HL-60 (cell line): ENCODE data around the gene RFXANK.

ENCODE experiments used
- GABPA ChIP-seq: IDR thresholded peaks from 2 replicates; pipeline ENCODE4 v1.6.1; 2012; ENCODE audit warnings: low read depth
- POLR2AphosphoS5 ChIP-seq: IDR thresholded peaks from 2 replicates; pipeline ENCODE4 v1.6.1; 2012; ENCODE audit warnings: low read depth
- TF ChIP-seq, protein P1 (sequence below): IDR thresholded peaks from one replicate; pipeline ENCODE4 v1.5.1; 2011; ENCODE audit warnings: low read length, control low read depth, inconsistent platforms; ENCODE audit not compliant: insufficient read depth
- TF ChIP-seq, protein P2 (sequence below): IDR thresholded peaks from 2 replicates; pipeline ENCODE4 v1.6.1; 2012; ENCODE audit warnings: low read depth; ENCODE audit not compliant: insufficient replicate concordance

- TF ChIP-seq, protein P1, sequence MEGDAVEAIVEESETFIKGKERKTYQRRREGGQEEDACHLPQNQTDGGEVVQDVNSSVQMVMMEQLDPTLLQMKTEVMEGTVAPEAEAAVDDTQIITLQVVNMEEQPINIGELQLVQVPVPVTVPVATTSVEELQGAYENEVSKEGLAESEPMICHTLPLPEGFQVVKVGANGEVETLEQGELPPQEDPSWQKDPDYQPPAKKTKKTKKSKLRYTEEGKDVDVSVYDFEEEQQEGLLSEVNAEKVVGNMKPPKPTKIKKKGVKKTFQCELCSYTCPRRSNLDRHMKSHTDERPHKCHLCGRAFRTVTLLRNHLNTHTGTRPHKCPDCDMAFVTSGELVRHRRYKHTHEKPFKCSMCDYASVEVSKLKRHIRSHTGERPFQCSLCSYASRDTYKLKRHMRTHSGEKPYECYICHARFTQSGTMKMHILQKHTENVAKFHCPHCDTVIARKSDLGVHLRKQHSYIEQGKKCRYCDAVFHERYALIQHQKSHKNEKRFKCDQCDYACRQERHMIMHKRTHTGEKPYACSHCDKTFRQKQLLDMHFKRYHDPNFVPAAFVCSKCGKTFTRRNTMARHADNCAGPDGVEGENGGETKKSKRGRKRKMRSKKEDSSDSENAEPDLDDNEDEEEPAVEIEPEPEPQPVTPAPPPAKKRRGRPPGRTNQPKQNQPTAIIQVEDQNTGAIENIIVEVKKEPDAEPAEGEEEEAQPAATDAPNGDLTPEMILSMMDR = no peak
- TF ChIP-seq POLR2AphosphoS5 (no peak), GABPA (no peak)
- TF ChIP-seq, protein P2, sequence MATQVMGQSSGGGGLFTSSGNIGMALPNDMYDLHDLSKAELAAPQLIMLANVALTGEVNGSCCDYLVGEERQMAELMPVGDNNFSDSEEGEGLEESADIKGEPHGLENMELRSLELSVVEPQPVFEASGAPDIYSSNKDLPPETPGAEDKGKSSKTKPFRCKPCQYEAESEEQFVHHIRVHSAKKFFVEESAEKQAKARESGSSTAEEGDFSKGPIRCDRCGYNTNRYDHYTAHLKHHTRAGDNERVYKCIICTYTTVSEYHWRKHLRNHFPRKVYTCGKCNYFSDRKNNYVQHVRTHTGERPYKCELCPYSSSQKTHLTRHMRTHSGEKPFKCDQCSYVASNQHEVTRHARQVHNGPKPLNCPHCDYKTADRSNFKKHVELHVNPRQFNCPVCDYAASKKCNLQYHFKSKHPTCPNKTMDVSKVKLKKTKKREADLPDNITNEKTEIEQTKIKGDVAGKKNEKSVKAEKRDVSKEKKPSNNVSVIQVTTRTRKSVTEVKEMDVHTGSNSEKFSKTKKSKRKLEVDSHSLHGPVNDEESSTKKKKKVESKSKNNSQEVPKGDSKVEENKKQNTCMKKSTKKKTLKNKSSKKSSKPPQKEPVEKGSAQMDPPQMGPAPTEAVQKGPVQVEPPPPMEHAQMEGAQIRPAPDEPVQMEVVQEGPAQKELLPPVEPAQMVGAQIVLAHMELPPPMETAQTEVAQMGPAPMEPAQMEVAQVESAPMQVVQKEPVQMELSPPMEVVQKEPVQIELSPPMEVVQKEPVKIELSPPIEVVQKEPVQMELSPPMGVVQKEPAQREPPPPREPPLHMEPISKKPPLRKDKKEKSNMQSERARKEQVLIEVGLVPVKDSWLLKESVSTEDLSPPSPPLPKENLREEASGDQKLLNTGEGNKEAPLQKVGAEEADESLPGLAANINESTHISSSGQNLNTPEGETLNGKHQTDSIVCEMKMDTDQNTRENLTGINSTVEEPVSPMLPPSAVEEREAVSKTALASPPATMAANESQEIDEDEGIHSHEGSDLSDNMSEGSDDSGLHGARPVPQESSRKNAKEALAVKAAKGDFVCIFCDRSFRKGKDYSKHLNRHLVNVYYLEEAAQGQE = no peak
Observed at GRCh38 chr19:19146865-19147264, 45.2 kb upstream of the RFXANK start.
